Bronchial epithelial cell (primary cell): ENCODE results near the gene CRADD. TPM values are rescaled to one million over a fixed set of nuclear protein-coding genes. Genes with fewer than 3 reads are reported as not detected.
A peak's percentile ranks its signal among the peaks of the same experiment; 100 is the strongest.

ENCODE experiments used
- DNase-seq: peaks from one replicate; pipeline ENCODE4 v3.0.0-alpha.2; 2010; ENCODE audit warnings: low read depth
- FAIRE-seq: peaks from 2 replicates; lab custom pipeline; 2011; peaks lifted over from hg19 to GRCh38; lab: Jason Lieb, UNC
- H3K27me3 ChIP-seq: 2 replicates; pipeline ENCODE4 v1.5.1; 2011; ENCODE audit warnings: low read length; ENCODE audit not compliant: control insufficient read depth, insufficient read depth
- H3K36me3 ChIP-seq: 2 replicates; pipeline ENCODE4 v1.5.1; 2011; ENCODE audit warnings: low read length; ENCODE audit not compliant: control insufficient read depth, insufficient read depth
- H3K4me3 ChIP-seq: 2 replicates; pipeline ENCODE4 v1.5.1; 2011; ENCODE audit warnings: mild to moderate bottlenecking, low read depth, low read length, control low read depth
- total RNA-seq: library from RNA; depleted of rRNA; stranded (reverse); fragments of >200 nt; gene quantifications from 2 replicates; pipeline ENCODE4 v1.2.1, GENCODE V29; 2014
- TF ChIP-seq, protein P1 (sequence below): IDR thresholded peaks from 2 replicates; pipeline ENCODE4 v1.5.1; 2011; ENCODE audit warnings: mild to moderate bottlenecking, moderate library complexity, low read length, control low read depth, inconsistent platforms; ENCODE audit not compliant: insufficient read depth, severe bottlenecking

Gene CRADD
- total RNA-seq, 1 donor from 2014 or later = 11.8 TPM

DNA sequence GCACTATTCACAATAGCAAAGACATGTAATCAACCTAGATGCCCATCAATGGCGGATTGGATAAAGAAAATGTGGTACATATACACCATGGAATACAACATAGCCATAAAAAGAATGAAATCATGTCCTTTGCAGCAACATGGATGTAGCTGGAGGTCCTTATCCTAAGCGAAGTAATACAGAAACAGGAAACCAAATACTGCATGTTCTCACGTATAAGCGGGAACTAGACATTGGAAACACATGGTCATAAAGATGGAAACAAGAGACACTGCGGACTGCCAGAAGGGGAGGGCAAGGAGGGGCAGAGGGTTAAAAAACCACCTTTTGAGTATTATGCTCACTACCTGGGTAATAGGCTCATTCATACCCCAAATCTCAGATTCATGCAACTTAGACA, 237.1 kb downstream of the CRADD start:
- Histone ChIP-seq H3K4me3 (no peak overlapping the region), H3K27me3 (no peaks in the 10 kb centered on the region), H3K36me3 (no peaks in the 10 kb centered on the region)
- TF ChIP-seq, protein P1, sequence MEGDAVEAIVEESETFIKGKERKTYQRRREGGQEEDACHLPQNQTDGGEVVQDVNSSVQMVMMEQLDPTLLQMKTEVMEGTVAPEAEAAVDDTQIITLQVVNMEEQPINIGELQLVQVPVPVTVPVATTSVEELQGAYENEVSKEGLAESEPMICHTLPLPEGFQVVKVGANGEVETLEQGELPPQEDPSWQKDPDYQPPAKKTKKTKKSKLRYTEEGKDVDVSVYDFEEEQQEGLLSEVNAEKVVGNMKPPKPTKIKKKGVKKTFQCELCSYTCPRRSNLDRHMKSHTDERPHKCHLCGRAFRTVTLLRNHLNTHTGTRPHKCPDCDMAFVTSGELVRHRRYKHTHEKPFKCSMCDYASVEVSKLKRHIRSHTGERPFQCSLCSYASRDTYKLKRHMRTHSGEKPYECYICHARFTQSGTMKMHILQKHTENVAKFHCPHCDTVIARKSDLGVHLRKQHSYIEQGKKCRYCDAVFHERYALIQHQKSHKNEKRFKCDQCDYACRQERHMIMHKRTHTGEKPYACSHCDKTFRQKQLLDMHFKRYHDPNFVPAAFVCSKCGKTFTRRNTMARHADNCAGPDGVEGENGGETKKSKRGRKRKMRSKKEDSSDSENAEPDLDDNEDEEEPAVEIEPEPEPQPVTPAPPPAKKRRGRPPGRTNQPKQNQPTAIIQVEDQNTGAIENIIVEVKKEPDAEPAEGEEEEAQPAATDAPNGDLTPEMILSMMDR = no peak
- FAIRE-seq (no peak), DNase-seq (no peak)

DNA sequence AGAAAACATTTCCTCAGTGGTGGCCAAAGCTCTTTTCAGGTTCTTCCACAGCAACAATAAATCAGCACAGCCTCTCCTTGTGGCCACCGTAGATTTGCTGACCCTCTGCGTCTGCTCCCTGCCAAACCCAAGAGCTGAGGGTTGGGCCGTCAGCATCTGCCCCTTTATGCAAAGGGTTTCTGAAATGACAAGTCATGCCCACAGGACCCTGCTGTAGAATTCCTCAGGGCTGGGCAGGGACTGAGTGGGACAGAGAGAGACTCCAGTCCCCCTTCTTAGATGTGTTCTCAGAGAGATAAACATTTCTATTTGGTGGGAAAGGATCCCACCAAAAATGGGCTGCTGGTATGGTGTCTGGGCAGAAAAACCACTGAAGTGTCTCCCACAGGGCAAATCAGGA, 238.2 kb downstream of the CRADD start:
- H3K27me3 ChIP-seq = no peaks in the 10 kb centered on the region
- DNase-seq = no peak
- no peaks in the 10 kb centered on the region for H3K36me3 ChIP-seq
- H3K4me3 ChIP-seq = no peak overlapping the region
- no peak for FAIRE-seq
- TF ChIP-seq, protein P1 = no peak

DNA sequence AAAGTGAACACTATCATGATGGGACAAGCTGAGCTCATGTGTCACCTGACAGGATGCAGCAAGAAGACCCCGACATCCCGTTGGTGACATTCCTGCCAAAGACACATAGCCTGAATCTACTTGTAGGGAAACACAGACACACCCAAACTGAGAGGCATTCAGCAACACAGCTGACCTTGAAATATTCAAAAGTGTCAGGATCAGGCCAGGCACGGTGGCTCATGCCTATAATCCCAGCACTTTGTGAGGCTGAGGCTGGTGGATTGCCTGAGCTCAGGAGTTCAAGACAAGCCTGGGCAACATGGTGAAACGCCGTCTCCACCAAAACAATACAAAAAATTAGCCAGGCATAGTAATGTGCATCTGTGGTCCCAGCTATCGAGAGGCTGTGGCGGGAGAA, 239.2 kb downstream of the CRADD start:
- no peak for DNase-seq
- no peak for FAIRE-seq
- H3K4me3 ChIP-seq = no peak overlapping the region
- H3K36me3 ChIP-seq = no peaks in the 10 kb centered on the region
- H3K27me3 ChIP-seq = no peaks in the 10 kb centered on the region
- TF ChIP-seq, protein P1 = no peak

DNA sequence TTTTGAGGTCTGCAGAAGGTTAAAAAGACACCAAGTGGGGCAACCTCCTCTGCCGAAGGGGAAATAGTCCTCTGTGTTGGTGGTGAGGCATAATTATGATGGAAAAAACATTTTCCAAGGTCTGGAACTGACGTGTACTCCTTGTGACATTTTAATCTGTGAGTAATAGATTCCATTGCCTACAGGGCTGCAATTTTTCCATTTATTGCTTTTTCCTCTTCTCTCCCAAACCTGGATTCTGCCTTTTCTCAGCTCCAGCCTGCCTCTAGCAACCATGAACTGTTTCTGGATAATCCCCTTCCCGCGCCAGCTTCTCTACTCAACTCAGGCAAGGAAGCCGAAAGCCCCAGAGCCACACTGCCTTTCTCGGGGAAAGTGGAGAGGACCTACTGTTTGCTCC, 241.1 kb downstream of the CRADD start:
- DNase-seq (no peak), FAIRE-seq (no peak)
- no peaks in the 10 kb centered on the region for H3K27me3 ChIP-seq
- H3K36me3 ChIP-seq = no peaks in the 10 kb centered on the region
- TF ChIP-seq, protein P1 = no peak
- H3K4me3 ChIP-seq = no peak overlapping the region

DNA sequence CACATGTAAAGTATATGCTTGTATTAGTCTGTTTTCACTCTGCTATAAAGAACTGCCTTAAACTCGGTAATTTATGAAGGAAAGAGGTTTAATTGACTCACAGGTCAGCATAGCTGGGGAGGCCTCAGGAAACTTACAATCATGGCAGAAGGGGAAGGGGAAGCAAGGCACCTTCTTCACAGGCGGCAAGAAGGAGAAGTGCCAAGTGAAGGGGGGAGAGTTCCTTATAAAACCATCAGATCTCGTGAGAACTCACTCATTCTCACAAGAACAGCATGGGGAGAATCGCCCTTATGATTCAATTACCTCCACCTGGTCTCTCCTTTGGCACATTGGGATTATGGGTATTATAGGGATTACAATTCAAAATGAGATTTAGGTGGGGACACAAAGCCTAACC, 241.7 kb downstream of the CRADD start:
- no peak for FAIRE-seq
- DNase-seq = no peak
- Histone ChIP-seq H3K27me3 (no peaks in the 10 kb centered on the region), H3K36me3 (no peaks in the 10 kb centered on the region), H3K4me3 (no peak overlapping the region)
- TF ChIP-seq, protein P1 = no peak

DNA sequence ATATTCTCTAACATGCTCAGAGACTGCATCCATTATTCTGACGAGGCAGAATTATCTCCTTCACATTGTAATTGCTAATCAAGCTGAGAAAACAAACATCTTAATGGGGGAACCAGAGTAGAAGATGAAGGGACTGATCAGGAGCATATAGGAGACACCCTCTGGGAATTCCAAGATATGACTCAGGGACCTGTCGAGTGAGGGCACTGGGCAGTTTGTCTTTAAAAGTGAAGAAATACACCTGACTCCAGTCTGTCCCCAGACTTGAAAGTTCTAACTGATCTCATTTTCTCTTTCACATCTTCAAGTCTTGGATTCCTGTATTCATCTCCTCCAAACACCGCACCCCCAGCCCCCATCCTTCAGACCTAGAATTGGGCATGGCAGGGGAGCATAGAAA, 244.3 kb downstream of the CRADD start:
- FAIRE-seq (no peak), DNase-seq (peak; percentile 34)
- TF ChIP-seq, protein P1 = no peak

More for the DNA sequence above, 244.3 kb downstream of the CRADD start:
- Histone ChIP-seq H3K4me3 (no peak overlapping the region), H3K27me3 (no peaks in the 10 kb centered on the region), H3K36me3 (no peaks in the 10 kb centered on the region)
